ENCODE measurements around the gene PTPRN2.

- no peak for TF ChIP-seq CTCF (IDR thresholded peaks at IDR 0.05)
- TF ChIP-seq POLR2A (IDR thresholded peaks at IDR 0.05) = no peak
These were observed 258.5 kb downstream of the PTPRN2 start for GRCh38 chr7:158329014-158329610.
